Measurements from ENCODE around the gene DUSP7. TPM values are rescaled to one million over a fixed set of nuclear protein-coding genes. Genes with fewer than 3 reads are reported as not detected.

The DUSP7 gene
- total RNA-seq, 1 experiment from 2014 or later = 9.7 TPM

DNA sequence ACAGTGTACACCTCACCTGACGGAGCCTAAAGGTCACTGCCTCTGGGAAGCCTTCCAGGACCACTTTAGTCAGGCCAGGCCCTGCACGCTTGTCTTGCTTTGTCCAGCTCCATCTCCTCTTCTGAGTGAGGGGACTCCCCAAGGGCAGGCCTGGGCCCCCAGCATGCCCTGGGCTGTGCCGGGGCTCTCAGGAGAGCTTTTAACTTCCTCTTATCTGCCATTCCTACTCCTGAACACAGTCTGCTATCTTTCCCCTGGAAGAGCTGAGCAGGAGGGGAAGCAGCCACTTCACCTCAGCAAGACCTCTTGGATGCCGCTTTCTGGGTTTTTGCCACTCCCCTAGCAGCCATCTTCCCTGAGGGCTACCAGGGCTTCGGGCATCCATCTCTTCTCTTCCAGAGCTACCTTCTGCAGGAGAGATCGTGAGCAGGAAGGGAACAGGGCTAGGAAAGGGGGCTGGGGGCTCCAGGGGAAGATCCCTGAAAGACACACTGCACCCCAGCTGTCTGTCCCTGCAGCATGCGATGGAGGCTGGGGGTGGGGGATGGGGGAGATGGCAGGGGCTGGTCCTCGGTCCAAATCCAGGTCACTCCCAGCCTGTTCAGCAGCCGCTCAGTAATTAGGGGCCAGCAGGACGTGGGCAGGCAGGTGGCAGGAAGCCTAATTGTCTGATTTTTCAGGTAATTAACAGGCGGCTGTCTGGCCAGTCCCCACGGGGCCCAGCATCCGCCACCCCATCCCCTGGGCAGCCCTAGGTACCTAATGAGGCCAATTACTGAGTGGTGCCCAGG is 40.7 kb downstream of the DUSP7 start:
- no peaks in the 10 kb centered on the region for H3K27me3 ChIP-seq
- DNase-seq = no peak
- no peak overlapping the region for H3K4me3 ChIP-seq
- H3K36me3 ChIP-seq = no peaks in the 10 kb centered on the region
- no peaks in the 10 kb centered on the region for H3K9me3 ChIP-seq

DNA sequence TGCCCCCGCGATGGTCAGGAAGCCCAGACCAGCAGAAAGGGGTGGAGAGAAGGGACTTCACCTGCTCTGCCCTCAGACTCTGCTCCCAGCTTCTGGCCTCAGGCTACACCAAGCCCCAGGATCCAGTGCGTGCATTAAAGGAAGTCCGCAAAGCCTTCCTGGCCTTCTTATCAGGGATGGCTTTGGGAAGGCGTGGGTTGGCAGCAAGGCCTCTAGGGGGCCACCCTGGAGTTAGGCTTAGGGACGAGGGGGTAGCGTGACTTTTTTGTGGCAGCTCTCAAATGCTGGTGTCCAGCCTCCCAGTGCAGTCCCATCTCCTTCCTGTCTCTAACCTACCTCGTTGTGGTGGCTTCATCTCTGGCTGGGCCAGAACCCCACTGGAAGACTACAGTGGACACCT is 41.8 kb downstream of the DUSP7 start:
- Histone ChIP-seq H3K9me3 (no peaks in the 10 kb centered on the region), H3K27me3 (no peaks in the 10 kb centered on the region), H3K4me3 (no peak overlapping the region), H3K36me3 (no peaks in the 10 kb centered on the region)
- DNase-seq = no peak

DNA sequence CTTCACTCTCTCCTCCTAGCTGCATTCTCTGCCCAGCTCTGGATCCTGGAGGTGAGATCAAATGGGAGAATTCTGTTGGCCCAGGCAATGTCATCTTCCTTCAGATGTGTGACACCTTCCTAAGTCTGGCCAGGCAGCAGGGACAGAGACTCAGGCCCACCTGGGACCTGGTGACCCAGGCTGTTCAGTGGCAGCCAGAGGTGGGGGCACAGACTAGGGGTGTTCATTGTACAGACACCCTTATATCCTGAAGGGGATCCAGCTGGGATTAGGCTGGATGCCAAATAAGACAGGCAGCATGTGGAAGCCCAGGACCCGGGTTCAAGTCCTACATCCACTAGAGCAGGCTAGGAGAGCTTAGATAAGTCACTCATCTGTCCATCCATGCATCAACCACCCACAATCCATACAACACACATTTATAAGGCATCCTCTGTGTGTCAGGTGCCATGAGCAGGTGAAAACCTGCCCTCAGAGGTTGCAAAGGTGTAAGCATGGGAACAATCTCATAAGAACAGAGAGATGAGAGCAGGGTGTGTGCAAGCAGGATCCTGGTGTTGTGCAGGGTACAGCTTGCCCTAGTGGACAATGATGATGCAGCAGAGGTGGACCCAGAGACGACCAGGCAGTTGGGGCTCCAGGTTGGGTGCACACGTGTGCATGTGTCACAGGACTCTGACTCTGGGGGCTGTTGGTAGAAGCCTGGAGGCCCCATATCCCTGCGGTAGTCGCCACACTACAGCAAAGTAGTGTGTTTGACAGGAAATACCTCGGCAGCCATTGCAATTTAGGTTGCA is 42.4 kb downstream of the DUSP7 start:
- Histone ChIP-seq H3K9me3 (no peaks in the 10 kb centered on the region), H3K36me3 (no peaks in the 10 kb centered on the region), H3K27me3 (no peaks in the 10 kb centered on the region), H3K4me3 (no peak overlapping the region)
- no peak for DNase-seq

DNA sequence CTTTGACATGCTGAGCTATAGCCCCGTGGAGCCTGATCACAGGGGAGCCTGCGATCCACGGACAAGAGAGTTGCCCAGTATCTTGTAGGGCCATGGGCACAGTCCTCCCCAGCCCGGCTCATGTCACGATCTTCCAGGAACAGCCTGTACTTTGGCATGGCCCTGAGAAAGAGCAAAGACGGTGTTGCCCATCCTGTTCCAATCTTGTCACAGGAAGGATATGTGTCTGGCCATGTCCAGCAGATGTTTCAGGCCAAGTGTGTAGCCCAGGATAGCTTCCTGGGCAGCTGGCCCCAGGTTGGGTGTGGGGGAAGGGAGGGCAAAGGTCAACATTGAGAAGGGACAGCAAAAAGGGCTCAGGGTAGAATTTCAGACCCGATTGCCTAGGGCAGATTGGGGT is 43.7 kb downstream of the DUSP7 start:
- DNase-seq = no peak
- H3K36me3 ChIP-seq = no peaks in the 10 kb centered on the region
- no peaks in the 10 kb centered on the region for H3K9me3 ChIP-seq
- H3K4me3 ChIP-seq = no peak overlapping the region
- H3K27me3 ChIP-seq = no peaks in the 10 kb centered on the region

DNA sequence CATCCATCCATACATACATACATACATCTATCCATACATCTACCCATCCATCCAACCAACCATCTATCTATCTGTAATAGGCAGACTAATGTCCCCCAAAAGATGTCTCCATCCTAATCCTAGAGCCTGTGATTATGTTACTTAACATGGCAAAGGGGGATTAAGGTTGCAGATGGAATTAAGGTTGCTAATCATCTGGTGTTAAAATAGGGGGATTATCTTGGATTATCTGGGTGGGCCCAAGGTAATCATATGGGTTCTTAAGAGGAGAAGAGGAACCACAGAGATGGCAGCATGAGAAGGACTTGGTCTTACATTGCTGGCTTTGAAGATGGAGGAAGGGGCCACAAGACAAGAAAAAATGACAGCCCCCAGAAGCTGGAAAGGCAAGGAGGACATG is 45.9 kb downstream of the DUSP7 start:
- H3K36me3 ChIP-seq = no peaks in the 10 kb centered on the region
- no peaks in the 10 kb centered on the region for H3K9me3 ChIP-seq
- H3K4me3 ChIP-seq = no peak overlapping the region
- no peak for DNase-seq
- H3K27me3 ChIP-seq = no peaks in the 10 kb centered on the region

DNA sequence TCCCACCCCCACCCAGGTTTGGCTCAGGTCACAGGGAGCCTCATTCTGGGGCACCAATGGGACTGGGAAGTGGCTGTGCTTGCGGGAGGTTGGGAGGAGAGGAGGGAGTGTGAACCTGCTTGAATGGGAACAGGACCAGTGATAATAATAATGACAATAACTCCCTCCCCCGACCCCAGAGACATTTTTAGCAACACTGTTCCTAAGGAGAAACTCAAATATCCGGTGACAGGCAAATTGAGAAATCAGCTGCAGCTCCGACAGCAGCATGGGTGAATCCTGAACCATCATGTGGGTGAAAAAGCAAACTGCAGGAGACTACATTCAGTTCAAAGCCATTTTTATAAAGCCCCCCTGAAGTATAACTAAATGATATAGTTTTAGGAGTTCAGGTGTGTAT is 49.1 kb downstream of the DUSP7 start:
- DNase-seq = no peak
- Histone ChIP-seq H3K27me3 (no peaks in the 10 kb centered on the region), H3K9me3 (no peaks in the 10 kb centered on the region), H3K36me3 (no peaks in the 10 kb centered on the region), H3K4me3 (no peak overlapping the region)

DNA sequence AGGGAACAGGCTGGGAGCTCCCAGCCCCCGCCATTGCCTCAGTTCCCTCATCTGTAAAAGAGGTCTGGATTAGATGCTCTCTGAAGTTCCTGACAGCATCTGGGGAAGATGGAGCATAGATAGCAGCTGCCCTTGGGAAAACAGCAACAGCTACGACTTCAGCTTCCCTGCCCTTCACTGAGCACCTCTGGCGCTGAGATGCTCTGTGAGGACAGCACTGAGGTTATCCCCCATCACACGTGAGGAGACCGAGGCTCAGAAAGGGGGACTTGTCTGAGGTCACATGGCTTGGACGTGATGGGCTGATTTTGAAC is 49.6 kb downstream of the DUSP7 start:
- no peak for DNase-seq
- Histone ChIP-seq H3K27me3 (no peaks in the 10 kb centered on the region), H3K36me3 (no peaks in the 10 kb centered on the region), H3K9me3 (no peaks in the 10 kb centered on the region), H3K4me3 (no peak overlapping the region)

DNA sequence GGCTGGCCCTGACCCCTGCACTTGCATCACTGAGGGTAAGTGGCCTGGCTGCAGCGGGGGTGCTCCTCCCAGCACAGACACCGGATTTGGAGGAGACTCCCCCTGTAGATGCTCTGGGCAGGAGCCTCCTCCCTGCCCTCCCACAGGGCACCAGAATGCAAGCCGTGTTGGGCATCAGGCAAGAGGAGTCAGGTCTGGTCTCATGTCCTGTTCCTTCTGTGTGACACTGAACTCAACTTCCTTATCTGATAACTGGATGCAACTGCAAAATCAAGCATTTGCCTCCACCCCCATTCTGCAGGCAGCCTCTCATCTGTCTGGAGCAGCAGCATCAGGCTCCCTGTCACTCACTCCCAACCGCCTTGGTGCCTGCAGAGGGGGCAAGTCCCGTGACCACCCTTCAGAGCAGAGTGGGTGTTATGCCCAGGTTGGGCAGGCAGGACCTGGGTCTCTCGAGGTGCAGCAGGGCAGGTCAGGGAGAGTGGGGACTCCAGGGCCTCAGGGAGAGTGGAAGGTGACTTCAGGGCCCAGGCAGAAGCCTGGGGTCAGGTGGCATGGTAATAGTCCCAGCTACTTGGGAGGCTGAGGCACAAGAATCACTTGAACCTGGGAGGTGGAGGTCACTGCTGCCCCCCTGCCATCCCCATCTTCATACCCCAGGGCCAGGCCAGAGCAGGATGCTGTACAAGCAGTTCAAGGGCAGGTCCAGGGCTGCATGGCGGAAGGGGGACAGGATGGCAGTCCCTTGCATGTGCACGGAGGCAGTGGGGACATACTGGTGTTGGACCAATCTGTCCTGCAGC is 50.2 kb downstream of the DUSP7 start:
- DNase-seq = no peak
- no peaks in the 10 kb centered on the region for H3K36me3 ChIP-seq
- H3K4me3 ChIP-seq = no peak overlapping the region
- no peaks in the 10 kb centered on the region for H3K9me3 ChIP-seq
- H3K27me3 ChIP-seq = no peaks in the 10 kb centered on the region

DNA sequence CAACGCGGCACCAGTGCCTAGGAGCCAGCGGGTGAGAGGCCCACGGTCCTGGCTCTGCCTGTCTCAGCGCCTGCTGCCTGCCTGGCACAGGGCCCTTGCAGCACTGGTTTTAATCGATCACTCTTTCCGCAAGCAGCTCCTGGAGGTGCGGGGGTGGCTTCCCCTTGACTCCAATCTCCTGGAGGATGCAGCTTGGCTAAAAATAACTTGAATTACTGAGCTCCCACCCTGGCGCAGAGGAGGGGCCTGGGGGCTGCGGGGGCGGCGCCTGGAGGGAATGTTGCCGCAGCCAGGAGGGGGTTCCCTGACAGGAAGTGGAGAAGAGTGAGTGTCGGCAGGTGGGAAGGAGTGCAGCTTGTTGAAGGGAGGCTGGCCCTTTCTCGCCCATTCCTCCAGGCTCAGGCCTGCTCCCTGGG is 50.8 kb downstream of the DUSP7 start:
- Histone ChIP-seq H3K36me3 (no peaks in the 10 kb centered on the region), H3K4me3 (no peak overlapping the region), H3K9me3 (no peaks in the 10 kb centered on the region), H3K27me3 (no peaks in the 10 kb centered on the region)
- DNase-seq = no peak

DNA sequence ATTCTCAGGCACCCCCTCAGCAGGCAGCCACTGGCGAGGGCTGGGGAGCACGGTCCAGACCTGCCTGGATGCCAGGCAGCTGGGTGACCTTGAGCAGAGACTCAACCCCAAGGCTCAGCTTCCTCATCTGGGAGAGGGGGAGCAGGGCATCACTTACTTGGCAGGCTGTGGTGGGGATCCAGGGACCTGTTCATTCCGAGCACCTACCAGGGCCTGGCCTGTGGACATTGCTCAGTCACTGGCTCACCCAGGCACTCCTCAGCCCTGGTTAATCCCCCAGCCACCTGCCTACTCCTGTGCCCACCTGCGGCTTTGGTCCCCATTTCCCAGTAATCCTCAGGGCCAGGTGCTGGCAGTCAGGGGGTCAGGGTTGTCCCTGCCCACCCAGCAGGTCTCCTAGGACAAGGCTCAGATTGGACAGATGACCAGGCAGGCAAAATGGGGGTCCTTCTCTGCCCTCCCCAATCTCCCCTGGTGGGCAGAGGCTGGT is 51.4 kb downstream of the DUSP7 start:
- Histone ChIP-seq H3K27me3 (no peaks in the 10 kb centered on the region), H3K36me3 (no peaks in the 10 kb centered on the region), H3K4me3 (no peak overlapping the region), H3K9me3 (no peaks in the 10 kb centered on the region)
- no peak for DNase-seq

DNA sequence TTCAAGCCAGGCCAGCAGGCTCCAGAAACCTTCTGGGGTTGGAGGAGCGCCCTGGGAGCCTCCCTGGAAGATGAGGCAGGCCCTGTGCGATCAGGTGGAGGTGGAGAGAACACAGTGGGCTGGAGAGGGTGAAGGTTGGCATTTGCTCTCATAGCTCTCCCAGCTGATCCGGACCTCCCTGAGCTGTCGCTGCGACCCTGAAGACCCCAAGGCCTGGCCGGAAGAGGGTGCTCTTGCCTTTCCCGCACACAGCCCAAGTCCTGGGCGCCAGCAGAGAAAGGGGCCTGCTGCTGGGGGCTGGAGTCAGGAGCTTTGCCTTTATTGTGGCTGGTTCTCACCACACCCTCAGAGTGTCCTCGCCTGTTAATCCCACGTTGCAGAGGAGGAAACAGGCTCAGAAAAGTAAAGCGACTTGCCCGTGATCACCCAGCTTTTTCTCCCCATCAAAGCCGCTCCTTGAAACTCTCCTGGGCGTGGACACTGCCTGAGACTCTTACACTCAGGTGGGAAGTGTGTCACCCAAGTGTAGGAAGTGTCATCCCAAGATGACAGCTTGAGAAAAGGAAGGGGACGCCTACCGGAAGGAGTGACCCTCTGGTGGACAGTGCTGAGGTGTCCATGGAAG is 52.1 kb downstream of the DUSP7 start:
- Histone ChIP-seq H3K36me3 (no peaks in the 10 kb centered on the region), H3K27me3 (no peaks in the 10 kb centered on the region), H3K4me3 (no peak overlapping the region), H3K9me3 (no peaks in the 10 kb centered on the region)
- DNase-seq = no peak

DNA sequence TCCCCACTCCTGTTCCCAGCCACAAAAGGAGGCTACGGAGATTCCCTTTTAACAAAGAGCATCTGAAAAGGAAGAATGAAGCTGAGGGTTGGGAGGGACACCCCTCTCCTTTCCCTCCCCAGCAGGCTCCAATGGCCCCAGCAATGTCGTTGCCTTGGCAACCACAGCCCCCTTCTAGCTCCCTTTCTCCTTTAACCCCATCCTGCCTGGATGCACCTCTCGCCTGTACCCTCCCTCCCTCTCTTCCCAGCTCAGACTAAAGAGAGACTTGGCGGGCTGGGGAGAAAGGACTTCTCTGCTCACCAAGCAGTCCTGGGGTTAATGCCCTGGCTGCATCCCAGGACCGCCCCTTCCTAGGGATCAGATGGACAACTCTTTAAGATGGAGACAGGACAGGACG is 53.6 kb downstream of the DUSP7 start:
- H3K27me3 ChIP-seq = no peaks in the 10 kb centered on the region
- no peak for DNase-seq
- no peaks in the 10 kb centered on the region for H3K9me3 ChIP-seq
- no peak overlapping the region for H3K4me3 ChIP-seq
- no peaks in the 10 kb centered on the region for H3K36me3 ChIP-seq

DNA sequence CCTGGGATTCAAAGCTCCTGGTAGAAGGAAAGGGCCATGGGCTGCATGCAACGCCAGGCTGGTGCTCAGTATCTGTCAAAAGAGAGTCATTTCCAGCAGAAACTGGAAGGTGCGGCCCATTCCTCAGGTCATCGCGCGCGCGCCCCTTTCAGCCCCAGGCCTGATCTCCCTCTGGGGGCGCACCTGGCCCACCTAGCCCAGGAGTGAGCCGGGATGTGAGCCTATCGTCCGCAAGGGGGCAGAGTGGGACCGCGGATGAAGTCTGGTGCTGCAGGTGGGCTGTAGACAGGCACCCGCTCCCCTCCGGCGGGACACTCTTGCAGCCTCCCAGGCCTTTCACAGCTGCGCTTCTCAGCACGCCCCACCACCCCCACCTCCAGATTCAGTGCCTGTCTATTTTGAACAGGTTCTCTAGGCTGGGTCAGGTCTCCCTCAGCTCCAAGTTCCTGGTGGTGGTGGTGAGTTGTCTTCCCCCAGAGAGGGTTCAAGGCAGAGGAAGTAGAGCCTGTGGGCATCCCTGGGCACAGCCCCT is 54.9 kb downstream of the DUSP7 start:
- DNase-seq = peak; percentile 49
- Histone ChIP-seq H3K27me3 (no peaks in the 10 kb centered on the region), H3K36me3 (no peaks in the 10 kb centered on the region), H3K4me3 (no peak overlapping the region), H3K9me3 (no peaks in the 10 kb centered on the region)

DNA sequence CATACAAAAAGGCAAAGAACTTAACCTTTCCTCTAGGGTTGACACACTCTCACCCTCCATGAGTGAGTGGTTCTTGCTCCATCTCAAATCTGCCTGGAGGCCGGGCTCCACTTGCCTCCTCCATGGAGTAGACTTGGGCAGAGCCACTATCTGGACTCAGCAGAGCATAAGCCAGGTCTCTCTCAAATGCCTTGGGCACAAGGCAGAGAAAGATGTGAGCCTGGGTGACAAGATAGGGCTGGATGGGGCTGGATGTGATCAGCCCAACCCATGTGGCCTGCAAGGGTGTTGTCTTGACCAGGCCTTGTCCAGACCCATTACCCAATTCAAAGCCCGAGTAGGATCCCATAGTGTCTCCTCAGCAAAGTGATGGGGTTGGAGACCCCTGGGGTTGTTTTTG is 56.5 kb downstream of the DUSP7 start:
- Histone ChIP-seq H3K27me3 (no peaks in the 10 kb centered on the region), H3K36me3 (peaks cover 7% of the 10 kb centered on the region), H3K9me3 (no peaks in the 10 kb centered on the region), H3K4me3 (no peak overlapping the region)
- no peak for DNase-seq
